HTERT RPE-1 (cell line): ENCODE data around the gene HOXB8.

Experiments
- in situ Hi-C: fragments of 300-500 bp; cut with MboI; formaldehyde crosslinking; loops from 4 replicates; pipeline ENCODE4 v1.14.3; 2020; ENCODE audit warnings: low sequenced_read_pairs

The HOXB8 gene

GRCh38 chr17:48569674-48570324 is 45.3 kb downstream of the HOXB8 start:
- in situ Hi-C loops: no loop called here

GRCh38 chr17:48569240-48569582 is 45.9 kb downstream of the HOXB8 start:
- in situ Hi-C loops: no loop called here

DNA sequence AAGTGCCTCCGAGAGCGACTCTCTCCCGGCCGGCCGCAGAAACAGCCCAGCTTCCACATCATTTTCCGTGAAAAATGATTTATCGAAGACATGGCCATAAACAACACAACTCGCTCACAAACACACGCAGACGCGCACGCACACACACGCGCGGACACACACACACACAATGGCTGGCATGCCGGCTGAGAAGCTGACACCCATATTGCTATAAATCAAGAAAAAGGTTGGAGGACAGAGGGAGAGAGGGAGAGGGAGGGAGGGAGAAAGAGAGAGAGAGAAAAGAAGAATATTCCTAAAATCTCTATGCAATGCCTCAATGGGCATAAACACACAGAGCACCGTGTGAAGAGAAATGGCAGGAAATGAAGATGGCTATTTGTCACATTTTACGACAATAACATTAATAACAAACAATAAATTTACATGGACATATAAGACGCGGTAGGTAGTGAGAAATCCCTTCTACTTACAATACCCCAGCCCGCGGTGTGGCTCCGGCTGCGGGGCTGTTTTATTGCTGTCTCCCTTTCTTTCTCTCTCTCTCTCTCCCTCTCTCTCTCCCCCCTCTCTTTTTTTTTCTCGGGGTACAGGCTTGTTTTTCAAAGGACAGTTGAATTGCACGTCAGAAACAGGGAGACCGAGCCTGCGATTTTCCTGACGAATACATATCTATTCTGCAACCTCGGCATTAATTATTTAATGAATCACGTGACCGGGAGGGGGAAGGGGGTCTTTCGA is 46.4 kb downstream of the HOXB8 start:
- in situ Hi-C loops: no loop called here

DNA sequence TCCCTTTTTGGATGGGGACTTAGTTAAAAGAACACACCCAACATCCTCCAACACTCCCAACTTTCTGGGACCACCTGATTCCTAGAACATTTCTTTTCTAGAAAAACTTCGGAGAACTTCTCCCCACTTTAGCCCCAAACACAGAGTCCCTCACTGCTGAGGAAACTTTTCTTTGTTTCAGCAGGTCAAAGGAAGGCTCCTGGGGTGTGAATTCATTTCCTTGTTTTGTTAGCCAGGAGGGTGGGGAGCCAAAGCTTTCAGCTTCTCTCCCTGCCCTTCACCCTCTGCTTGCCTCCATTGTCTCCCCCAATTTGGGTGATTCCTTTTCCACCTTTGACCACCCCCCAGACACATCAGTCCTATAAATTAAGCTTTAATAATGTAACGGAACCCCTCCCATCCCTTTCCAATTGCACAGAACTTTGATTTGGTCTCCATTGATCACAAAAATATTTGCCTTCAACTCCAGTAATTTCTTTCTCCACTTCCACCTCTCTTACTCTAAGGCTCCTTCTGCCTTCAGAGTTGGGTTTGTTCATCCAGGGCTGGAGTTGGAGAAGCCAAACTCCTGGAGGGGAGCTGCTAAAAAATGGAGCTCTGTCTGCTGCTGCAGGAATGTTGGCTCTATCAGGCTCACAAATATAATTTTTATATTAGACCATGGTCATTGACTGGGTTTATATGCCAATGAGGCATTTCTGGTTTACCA is 47.3 kb downstream of the HOXB8 start:
- in situ Hi-C loops: no loop called here

DNA sequence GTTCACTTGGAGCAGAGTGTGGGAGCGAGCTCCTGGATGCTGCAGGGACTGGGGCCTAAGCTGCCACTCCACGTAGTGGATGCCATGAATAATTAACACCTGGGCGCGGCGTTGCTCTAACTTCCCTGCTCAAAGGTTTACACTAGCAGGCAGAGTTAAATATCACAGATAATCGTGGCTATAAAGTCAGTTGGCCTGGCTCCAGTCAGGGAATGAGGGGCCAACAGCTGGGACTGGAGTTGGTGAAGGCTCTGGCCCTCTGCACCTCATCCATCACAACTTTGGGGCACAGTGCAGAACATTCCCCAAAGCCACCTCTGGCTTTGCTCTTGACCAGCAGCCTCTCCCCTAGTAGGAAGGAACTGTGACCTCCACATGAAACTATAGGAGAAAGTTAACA is 47.9 kb downstream of the HOXB8 start:
- in situ Hi-C loops: no loop called here

DNA sequence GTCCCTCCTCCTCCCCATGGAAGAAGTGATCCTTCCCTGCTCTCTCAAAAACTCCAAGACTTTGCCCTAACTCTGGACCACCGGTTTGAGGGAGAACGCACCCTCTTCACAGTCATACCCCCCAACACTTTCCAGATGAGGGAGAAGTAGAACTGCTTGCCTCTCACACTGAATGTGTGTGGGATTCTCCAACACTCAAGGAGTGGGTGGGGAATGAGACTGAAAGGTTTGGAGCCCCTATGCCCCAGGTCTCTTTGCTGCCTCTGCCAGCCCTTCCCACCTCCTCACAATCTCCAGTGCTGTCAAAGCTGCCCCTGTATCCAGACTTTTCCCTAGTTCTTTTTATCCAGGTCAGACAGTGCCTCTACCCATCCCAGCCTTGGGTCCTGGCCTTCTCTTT is 48.4 kb downstream of the HOXB8 start:
- in situ Hi-C loops: no loop called here

- in situ Hi-C loops: no loop called here
Observed at GRCh38 chr17:48565925-48566710, 49.0 kb downstream of the HOXB8 start.

- in situ Hi-C loops: no loop called here
Observed at GRCh38 chr17:48565022-48565554, 50.0 kb downstream of the HOXB8 start.

DNA sequence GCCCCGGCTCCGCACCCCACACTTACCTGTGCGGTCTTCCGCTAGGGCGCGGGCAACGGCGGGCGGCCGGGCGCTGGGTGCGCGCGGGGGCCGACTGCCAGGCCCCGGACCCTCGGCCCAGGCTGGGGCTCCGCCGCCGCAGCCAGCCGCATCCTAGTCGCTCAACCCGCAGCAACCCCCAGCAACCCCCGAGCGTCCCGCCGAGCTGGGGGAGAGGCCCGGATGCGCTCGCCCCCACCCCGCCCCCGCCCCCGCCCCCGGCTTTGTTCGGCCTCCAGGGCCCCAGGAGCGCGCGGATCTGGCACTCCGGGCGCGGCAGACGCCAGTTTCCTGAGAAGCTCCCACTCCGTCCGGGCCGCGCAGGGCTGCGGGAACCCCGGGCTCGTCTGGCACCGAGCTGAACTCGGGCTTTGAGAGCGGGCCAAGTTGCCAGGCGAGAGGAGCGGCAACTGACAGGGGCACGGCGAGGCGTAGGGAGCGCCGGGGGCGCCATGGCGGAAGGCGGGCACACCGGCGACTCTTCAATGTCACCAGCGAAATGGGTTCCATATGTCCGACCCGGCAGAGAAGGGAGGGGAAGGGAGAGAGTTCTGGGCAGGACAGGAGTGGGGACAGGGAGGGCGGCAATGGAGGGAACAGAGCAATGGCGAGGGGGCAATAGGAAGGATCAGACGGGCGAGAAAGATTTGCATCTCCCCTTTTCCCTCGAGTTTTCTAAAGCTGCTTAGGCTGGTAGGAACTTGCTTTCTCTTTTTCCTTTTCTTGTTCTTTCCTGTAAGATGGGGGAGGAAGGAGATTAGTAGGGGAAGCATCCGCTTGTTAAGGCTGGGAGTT is 50.7 kb downstream of the HOXB8 start:
- in situ Hi-C loops: no loop called here

DNA sequence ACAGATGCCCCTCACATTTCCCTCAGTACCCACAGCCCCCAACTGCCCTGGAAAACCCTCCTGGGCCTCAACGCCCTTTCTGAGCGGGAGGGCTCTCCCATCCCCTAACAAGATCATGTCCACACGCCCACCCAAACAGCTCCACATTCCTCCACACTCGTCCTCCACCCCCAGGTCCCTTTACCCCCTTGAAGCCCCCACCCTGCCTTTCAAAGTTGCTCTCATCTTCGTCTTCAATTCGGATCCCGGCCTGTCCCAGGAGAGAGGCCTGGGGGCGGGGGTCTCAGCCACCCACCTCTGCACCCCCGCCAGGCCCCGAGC is 51.3 kb downstream of the HOXB8 start:
- in situ Hi-C loops: no loop called here

DNA sequence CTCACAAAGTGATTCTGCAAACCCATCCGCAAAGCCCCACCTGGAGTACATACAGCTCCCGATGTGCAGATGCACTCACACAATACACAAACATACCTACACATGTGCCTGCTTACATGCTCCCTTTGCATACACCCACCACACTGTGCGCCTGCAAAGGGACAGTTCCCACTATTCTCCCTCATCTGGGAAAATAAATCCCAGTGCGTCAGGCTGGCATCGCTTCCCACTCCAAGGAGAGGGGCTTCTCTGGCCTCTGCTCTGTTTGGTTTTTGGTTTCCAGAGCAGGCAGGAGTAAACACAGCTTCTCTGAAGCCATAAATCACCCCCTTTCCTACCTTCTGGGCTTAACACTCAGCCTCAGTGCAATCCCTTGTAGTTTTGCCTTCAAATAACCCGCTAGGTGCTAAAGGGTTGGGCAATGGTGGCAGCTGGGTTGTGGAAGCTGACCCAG is 51.7 kb downstream of the HOXB8 start:
- in situ Hi-C loops: no loop called here

- in situ Hi-C loops: no loop called here
Observed at GRCh38 chr17:48562934-48563333, 52.2 kb downstream of the HOXB8 start.
